OCI-LY1 (cell line): Measurements from ENCODE around the gene ELFN1.

Experiments used
- H2AFZ ChIP-seq: fragments of 200-600 bp; sonication (generic), shearing (Covaris generic); 2 replicates; pipeline ENCODE4 v1.6.0; 2014; ENCODE audit warnings: antibody characterized with exemption, mild to moderate bottlenecking, low read length
- H3F3A ChIP-seq: fragments of 200-600 bp; sonication (generic), shearing (Covaris generic); 2 replicates; pipeline ENCODE4 v1.6.0; 2014; ENCODE audit warnings: mild to moderate bottlenecking, antibody characterized with exemption, low read length, moderate library complexity; ENCODE audit not compliant: insufficient read depth
- H3K27ac ChIP-seq: fragments of 200-600 bp; sonication (generic); 2 replicates; pipeline ENCODE4 v1.5.1; 2014; ENCODE audit warnings: low read length, mixed run types, mild to moderate bottlenecking, low read depth; ENCODE audit not compliant: poor library complexity, severe bottlenecking
- H3K27me3 ChIP-seq: fragments of 200-600 bp; sonication (generic); 2 replicates; pipeline ENCODE4 v1.6.0; 2014; ENCODE audit warnings: antibody characterized with exemption, mild to moderate bottlenecking, low read length, moderate library complexity; ENCODE audit not compliant: insufficient read depth
- H3K36me3 ChIP-seq: fragments of 200-600 bp; sonication (generic); 2 replicates; pipeline ENCODE4 v1.6.1; 2014; ENCODE audit warnings: mild to moderate bottlenecking, antibody characterized with exemption, low read length, moderate library complexity, mixed read lengths; ENCODE audit not compliant: insufficient read depth
- H3K4me1 ChIP-seq: fragments of 200-600 bp; sonication (generic); 2 replicates; pipeline ENCODE4 v1.5.1; 2014; ENCODE audit warnings: mild to moderate bottlenecking, low read length, moderate library complexity; ENCODE audit not compliant: insufficient read depth, severe bottlenecking
- H3K4me2 ChIP-seq: fragments of 200-600 bp; sonication (generic), shearing (Covaris generic); 2 replicates; pipeline ENCODE4 v1.6.1; 2014; ENCODE audit warnings: low read length
- H3K4me3 ChIP-seq: fragments of 200-600 bp; sonication (generic); 2 replicates; pipeline ENCODE4 v1.5.1; 2014; ENCODE audit warnings: low read length, low read depth, mild to moderate bottlenecking, mixed read lengths; ENCODE audit not compliant: poor library complexity, severe bottlenecking
- H3K79me2 ChIP-seq: fragments of 200-600 bp; shearing (Covaris generic); 2 replicates; pipeline ENCODE4 v1.6.1; 2016; ENCODE audit warnings: mixed run types, low read length, mixed read lengths; ENCODE audit not compliant: insufficient read depth
- H3K9ac ChIP-seq: fragments of 200-600 bp; sonication (generic), shearing (Covaris generic); 2 replicates; pipeline ENCODE4 v1.6.1; 2014; ENCODE audit warnings: mild to moderate bottlenecking, low read length, mixed read lengths
- H3K9me2 ChIP-seq: fragments of 200-600 bp; sonication (generic), shearing (Covaris generic); 2 replicates; pipeline ENCODE4 v1.6.1; 2014; ENCODE audit warnings: low read depth, mild to moderate bottlenecking, low read length, mixed read lengths
- H3K9me3 ChIP-seq: fragments of 200-600 bp; shearing (Covaris generic); 2 replicates; pipeline ENCODE4 v1.6.1; 2014; ENCODE audit warnings: low read length, mixed read lengths
- H4K20me1 ChIP-seq: fragments of 200-600 bp; sonication (generic), shearing (Covaris generic); 2 replicates; pipeline ENCODE4 v1.6.0; 2016; ENCODE audit warnings: mild to moderate bottlenecking, low read length; ENCODE audit not compliant: insufficient read depth
- EZH2 ChIP-seq: fragments of 200-600 bp; sonication (generic), shearing (Covaris generic); IDR thresholded peaks from 2 replicates; pipeline ENCODE4 v1.8.0; 2017; ENCODE audit warnings: borderline replicate concordance, mixed run types, mild to moderate bottlenecking, antibody characterized with exemption, low read length, moderate library complexity, mixed read lengths
- TF ChIP-seq, protein P1 (sequence below): fragments of 200-600 bp; sonication (generic), shearing (Covaris generic); IDR thresholded peaks from 2 replicates; pipeline ENCODE4 v1.5.1; 2017; ENCODE audit warnings: mild to moderate bottlenecking, antibody characterized with exemption, low read length, moderate library complexity, mixed read lengths

The ELFN1 gene

DNA sequence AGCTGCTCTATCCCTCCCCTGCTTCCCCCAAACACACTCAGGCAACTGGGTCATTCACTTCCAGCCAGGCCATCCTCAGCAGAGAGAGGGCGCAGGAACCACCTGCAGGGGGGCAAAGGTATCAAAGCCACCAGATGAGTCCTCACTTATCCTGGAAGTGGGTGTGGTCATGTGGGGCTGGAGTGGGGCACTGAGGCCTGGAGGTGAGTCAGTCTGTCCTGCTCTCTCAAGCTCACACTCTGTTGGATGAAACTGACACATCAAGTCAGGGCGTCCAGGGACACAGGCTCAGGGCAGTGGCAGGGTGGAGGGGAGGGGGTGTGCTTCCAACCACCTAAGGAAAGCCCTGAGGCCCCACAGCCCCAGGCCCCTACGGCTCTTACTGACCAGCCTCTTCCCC, 8.0 kb upstream of the ELFN1 start:
- Histone ChIP-seq H3F3A (no peaks in the 10 kb centered on the region), H3K27ac (no peak overlapping the region), H3K36me3 (no peaks in the 10 kb centered on the region), H3K4me1 (peaks cover 7% of the 10 kb centered on the region), H3K27me3 (peaks cover 9% of the 10 kb centered on the region; the same call in 1 of the 2 replicates), H3K9me2 (no peaks in the 10 kb centered on the region), H3K9me3 (no peaks in the 10 kb centered on the region), H3K4me3 (no peak overlapping the region), H3K4me2 (no peak overlapping the region), H4K20me1 (no peaks in the 10 kb centered on the region), H2AFZ (no peak overlapping the region), H3K9ac (no peak overlapping the region), H3K79me2 (no peaks in the 10 kb centered on the region)
- TF ChIP-seq EZH2, result no peak
- TF ChIP-seq, protein P1, sequence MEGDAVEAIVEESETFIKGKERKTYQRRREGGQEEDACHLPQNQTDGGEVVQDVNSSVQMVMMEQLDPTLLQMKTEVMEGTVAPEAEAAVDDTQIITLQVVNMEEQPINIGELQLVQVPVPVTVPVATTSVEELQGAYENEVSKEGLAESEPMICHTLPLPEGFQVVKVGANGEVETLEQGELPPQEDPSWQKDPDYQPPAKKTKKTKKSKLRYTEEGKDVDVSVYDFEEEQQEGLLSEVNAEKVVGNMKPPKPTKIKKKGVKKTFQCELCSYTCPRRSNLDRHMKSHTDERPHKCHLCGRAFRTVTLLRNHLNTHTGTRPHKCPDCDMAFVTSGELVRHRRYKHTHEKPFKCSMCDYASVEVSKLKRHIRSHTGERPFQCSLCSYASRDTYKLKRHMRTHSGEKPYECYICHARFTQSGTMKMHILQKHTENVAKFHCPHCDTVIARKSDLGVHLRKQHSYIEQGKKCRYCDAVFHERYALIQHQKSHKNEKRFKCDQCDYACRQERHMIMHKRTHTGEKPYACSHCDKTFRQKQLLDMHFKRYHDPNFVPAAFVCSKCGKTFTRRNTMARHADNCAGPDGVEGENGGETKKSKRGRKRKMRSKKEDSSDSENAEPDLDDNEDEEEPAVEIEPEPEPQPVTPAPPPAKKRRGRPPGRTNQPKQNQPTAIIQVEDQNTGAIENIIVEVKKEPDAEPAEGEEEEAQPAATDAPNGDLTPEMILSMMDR, result no peak

DNA sequence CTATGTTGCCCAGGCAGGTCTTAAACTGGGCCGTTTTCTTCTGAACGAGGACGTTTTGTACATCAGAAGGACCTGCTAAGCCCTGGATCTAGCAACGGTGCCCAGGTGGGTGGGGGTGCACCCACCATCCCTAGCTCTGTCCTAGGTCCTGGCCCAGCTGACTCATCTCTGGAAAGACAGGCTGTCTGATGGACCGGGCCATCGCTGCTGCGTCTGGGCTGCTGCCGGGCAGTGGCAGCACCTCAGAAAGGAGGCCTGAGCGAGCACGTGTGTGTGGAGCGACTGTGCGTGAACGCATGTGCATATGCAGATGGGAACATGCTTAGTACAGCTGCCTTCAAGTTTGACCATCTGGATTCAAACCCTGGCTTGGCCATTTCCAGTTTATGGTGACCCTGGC, 7.3 kb upstream of the ELFN1 start:
- H3K9me3 ChIP-seq, result no peaks in the 10 kb centered on the region
- no peak overlapping the region for H3K27ac ChIP-seq
- peaks cover 9% of the 10 kb centered on the region; the same call in 1 of the 2 replicates for H3K27me3 ChIP-seq
- H3K9me2 ChIP-seq, result no peaks in the 10 kb centered on the region
- H3K4me1 ChIP-seq, result peaks cover 7% of the 10 kb centered on the region
- no peaks in the 10 kb centered on the region for H3K36me3 ChIP-seq
- no peak overlapping the region for H3K9ac ChIP-seq
- H3F3A ChIP-seq, result no peaks in the 10 kb centered on the region
- no peaks in the 10 kb centered on the region for H4K20me1 ChIP-seq
- no peak overlapping the region for H2AFZ ChIP-seq
- no peaks in the 10 kb centered on the region for H3K79me2 ChIP-seq
- H3K4me3 ChIP-seq, result no peak overlapping the region
- no peak overlapping the region for H3K4me2 ChIP-seq
- no peak for TF ChIP-seq EZH2
- TF ChIP-seq, protein P1, result no peak

DNA sequence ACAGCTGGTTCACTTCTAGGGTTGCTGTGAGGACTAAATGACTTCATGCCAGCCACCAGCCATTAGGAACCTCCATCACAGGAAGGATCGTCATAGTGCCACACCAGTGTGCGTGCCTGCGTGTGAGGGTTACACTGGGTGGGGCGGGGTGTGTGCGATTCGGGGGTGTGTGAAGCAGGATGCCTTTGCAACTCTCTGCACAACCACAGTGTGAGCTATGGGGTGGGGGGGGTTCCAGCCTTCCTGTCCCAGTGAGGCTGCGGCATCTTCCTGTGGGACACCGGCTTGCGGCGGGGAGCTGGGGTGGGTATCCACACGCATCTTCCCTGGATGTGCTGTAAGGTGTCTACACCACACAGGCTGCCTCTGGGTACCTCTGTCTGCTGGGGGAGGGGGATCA, 6.9 kb upstream of the ELFN1 start:
- Histone ChIP-seq H3K9ac (no peak overlapping the region), H3K9me3 (no peaks in the 10 kb centered on the region), H3K4me3 (no peak overlapping the region), H3K9me2 (no peaks in the 10 kb centered on the region), H3K27me3 (peaks cover 9% of the 10 kb centered on the region; the same call in 1 of the 2 replicates), H3K79me2 (no peaks in the 10 kb centered on the region), H3K36me3 (no peaks in the 10 kb centered on the region), H3F3A (no peaks in the 10 kb centered on the region), H2AFZ (no peak overlapping the region), H3K4me2 (no peak overlapping the region), H3K27ac (no peak overlapping the region), H3K4me1 (peaks cover 7% of the 10 kb centered on the region), H4K20me1 (no peaks in the 10 kb centered on the region)
- TF ChIP-seq, protein P1, result no peak
- no peak for TF ChIP-seq EZH2
